ENCODE measurements around the gene CIAO1. TPM values are rescaled to one million over a fixed set of nuclear protein-coding genes. Genes with fewer than 3 reads are reported as not detected.

CIAO1 gene
- total and polyA plus RNA-seq, 2 donors: 38.6 to 51.3 TPM

DNA sequence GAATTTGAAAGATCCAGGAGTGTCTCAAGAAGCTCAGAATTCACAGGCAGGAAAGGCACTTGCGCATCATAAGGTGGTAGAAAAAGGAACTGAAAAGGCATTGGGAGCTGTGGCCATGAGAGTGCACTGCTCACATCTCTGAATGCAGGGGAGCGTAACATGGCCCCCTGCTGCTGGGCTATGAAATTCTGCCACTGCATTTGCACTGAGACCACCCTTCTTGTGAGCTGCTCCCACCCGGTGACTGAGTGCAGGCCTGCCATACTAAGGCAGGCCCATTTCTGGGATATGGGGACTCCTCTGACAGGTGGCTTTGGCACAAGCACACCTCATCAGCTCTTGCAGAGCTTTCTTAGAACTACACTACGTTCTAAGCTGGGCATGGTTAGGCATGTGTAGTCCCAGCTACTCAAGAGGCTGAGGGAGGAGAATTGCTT lies 32.1 kb upstream of the CIAO1 start:
- 94% methylated on average over 4 of the region's 4 CpGs for WGBS
- H3K36me3 ChIP-seq (ENCODE audit: control insufficient read depth in 2 of 2, insufficient read depth in 2 of 2, low read length in 1 of 2): peaks cover 0 to 4% of the 10 kb centered on the region in 2 donors
- H3K4me1 ChIP-seq (ENCODE audit: control insufficient read depth in 2 of 2, insufficient read depth in 2 of 2, low read length in 2 of 2): no peaks in the 10 kb centered on the region
- H3K9me3 ChIP-seq (ENCODE audit: control insufficient read depth in 2 of 2, insufficient read depth in 1 of 2, low read length in 1 of 2): no peaks in the 10 kb centered on the region
- no peak overlapping the region for H3K4me3 ChIP-seq (ENCODE audit: low read length in 2 of 2)
- H3K27me3 ChIP-seq (ENCODE audit: control insufficient read depth in 2 of 2, insufficient read depth in 1 of 2, low read length in 1 of 2): no peaks in the 10 kb centered on the region
- DNase-seq (ENCODE audit: low read depth in 6 of 9, low spot score in 9 of 9): no peak
- H3K27ac ChIP-seq (ENCODE audit: low read depth in 1 of 2, low read length in 1 of 2): no peak overlapping the region

DNA sequence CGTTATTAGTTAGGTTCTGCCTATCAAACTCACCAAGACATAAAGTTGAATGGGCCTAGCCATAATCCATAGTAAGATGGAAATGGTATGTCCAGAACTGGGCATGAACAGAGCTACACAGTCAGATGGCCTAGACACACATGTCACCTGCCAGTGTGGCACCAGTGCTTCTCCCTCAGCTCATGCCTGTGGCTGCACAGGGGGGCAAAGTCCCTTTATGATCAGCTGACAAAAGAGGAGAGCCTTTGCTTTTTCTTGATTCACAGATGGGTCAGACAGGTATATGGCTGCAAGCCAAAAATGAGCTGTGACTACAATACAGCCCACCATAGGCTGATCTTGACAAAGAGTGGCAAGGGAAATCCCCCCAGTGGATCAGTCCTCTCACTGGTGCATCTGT lies 29.1 kb upstream of the CIAO1 start:
- H3K27ac ChIP-seq (ENCODE audit: low read depth in 1 of 2, low read length in 1 of 2): no peak overlapping the region
- no peaks in the 10 kb centered on the region for H3K9me3 ChIP-seq (ENCODE audit: control insufficient read depth in 2 of 2, insufficient read depth in 1 of 2, low read length in 1 of 2)
- WGBS: 97% methylated on average over 1 of the region's 1 CpG
- no peak for DNase-seq (ENCODE audit: low read depth in 6 of 9, low spot score in 9 of 9)
- H3K4me3 ChIP-seq (ENCODE audit: low read length in 2 of 2): no peak overlapping the region
- H3K27me3 ChIP-seq (ENCODE audit: control insufficient read depth in 2 of 2, insufficient read depth in 1 of 2, low read length in 1 of 2): no peaks in the 10 kb centered on the region
- peaks cover 4 to 8% of the 10 kb centered on the region in 2 donors for H3K4me1 ChIP-seq (ENCODE audit: control insufficient read depth in 2 of 2, insufficient read depth in 2 of 2, low read length in 2 of 2)
- peaks cover 0 to 4% of the 10 kb centered on the region in 2 donors for H3K36me3 ChIP-seq (ENCODE audit: control insufficient read depth in 2 of 2, insufficient read depth in 2 of 2, low read length in 1 of 2)

- H3K4me3 ChIP-seq (ENCODE audit: low read length in 2 of 2): no peak overlapping the region
- H3K27ac ChIP-seq (ENCODE audit: low read depth in 1 of 2, low read length in 1 of 2): no peak overlapping the region
- 100% methylated on average over 3 of the region's 3 CpGs for WGBS
- peaks cover 0 to 4% of the 10 kb centered on the region in 2 donors for H3K36me3 ChIP-seq (ENCODE audit: control insufficient read depth in 2 of 2, insufficient read depth in 2 of 2, low read length in 1 of 2)
- H3K4me1 ChIP-seq (ENCODE audit: control insufficient read depth in 2 of 2, insufficient read depth in 2 of 2, low read length in 2 of 2): peaks cover 10 to 18% of the 10 kb centered on the region in 2 donors
- no peaks in the 10 kb centered on the region for H3K9me3 ChIP-seq (ENCODE audit: control insufficient read depth in 2 of 2, insufficient read depth in 1 of 2, low read length in 1 of 2)
- no peak for DNase-seq (ENCODE audit: low read depth in 6 of 9, low spot score in 9 of 9)
- no peaks in the 10 kb centered on the region for H3K27me3 ChIP-seq (ENCODE audit: control insufficient read depth in 2 of 2, insufficient read depth in 1 of 2, low read length in 1 of 2)
These were observed 27.8 kb upstream of the CIAO1 start for GRCh38 chr2:96238266-96238665.

DNA sequence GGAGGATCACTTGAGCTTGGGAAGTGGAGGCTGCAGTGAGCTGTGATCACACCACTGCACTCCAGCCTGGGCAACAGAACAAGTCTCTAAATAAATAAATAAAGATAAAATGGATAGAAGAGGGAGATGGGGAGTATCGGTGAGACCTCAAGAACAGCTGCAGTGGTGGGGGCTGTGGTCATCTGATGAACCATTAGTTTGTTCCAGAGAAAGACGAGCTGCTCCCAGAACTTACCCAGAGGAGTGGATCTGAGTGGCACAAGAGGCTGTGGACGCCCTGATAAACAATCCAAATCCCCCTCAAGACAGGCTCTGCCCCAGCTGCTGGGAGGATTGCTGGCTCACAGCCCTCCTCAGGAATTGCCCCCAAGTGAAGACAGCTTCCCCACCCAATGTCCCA lies 26.9 kb upstream of the CIAO1 start:
- 97% methylated on average over 3 of the region's 3 CpGs for WGBS
- Histone ChIP-seq H3K27me3 (ENCODE audit: control insufficient read depth in 2 of 2, insufficient read depth in 1 of 2, low read length in 1 of 2) (no peaks in the 10 kb centered on the region), H3K27ac (ENCODE audit: low read depth in 1 of 2, low read length in 1 of 2) (no peak overlapping the region), H3K4me3 (ENCODE audit: low read length in 2 of 2) (no peak overlapping the region), H3K36me3 (ENCODE audit: control insufficient read depth in 2 of 2, insufficient read depth in 2 of 2, low read length in 1 of 2) (peaks cover 0 to 4% of the 10 kb centered on the region in 2 donors), H3K4me1 (ENCODE audit: control insufficient read depth in 2 of 2, insufficient read depth in 2 of 2, low read length in 2 of 2) (peaks cover 10 to 18% of the 10 kb centered on the region in 2 donors), H3K9me3 (ENCODE audit: control insufficient read depth in 2 of 2, insufficient read depth in 1 of 2, low read length in 1 of 2) (no peaks in the 10 kb centered on the region)
- no peak for DNase-seq (ENCODE audit: low read depth in 6 of 9, low spot score in 9 of 9)

GRCh38 chr2:96239745-96240264 lies 26.2 kb upstream of the CIAO1 start:
- Histone ChIP-seq H3K27me3 (ENCODE audit: control insufficient read depth in 2 of 2, insufficient read depth in 1 of 2, low read length in 1 of 2) (no peaks in the 10 kb centered on the region), H3K4me1 (ENCODE audit: control insufficient read depth in 2 of 2, insufficient read depth in 2 of 2, low read length in 2 of 2) (peaks cover 10 to 18% of the 10 kb centered on the region in 2 donors), H3K4me3 (ENCODE audit: low read length in 2 of 2) (no peak overlapping the region), H3K36me3 (ENCODE audit: control insufficient read depth in 2 of 2, insufficient read depth in 2 of 2, low read length in 1 of 2) (peaks cover 0 to 4% of the 10 kb centered on the region in 2 donors), H3K9me3 (ENCODE audit: control insufficient read depth in 2 of 2, insufficient read depth in 1 of 2, low read length in 1 of 2) (no peaks in the 10 kb centered on the region), H3K27ac (ENCODE audit: low read depth in 1 of 2, low read length in 1 of 2) (no peak overlapping the region)
- WGBS: 98% methylated on average over 9 of the region's 9 CpGs
- no peak for DNase-seq (ENCODE audit: low read depth in 6 of 9, low spot score in 9 of 9)

GRCh38 chr2:96240341-96241038 lies 25.5 kb upstream of the CIAO1 start:
- H3K36me3 ChIP-seq (ENCODE audit: control insufficient read depth in 2 of 2, insufficient read depth in 2 of 2, low read length in 1 of 2): peaks cover 0 to 4% of the 10 kb centered on the region in 2 donors
- 92% methylated on average over 9 of the region's 9 CpGs for WGBS
- no peak overlapping the region for H3K27ac ChIP-seq (ENCODE audit: low read depth in 1 of 2, low read length in 1 of 2)
- H3K9me3 ChIP-seq (ENCODE audit: control insufficient read depth in 2 of 2, insufficient read depth in 1 of 2, low read length in 1 of 2): no peaks in the 10 kb centered on the region
- no peaks in the 10 kb centered on the region for H3K27me3 ChIP-seq (ENCODE audit: control insufficient read depth in 2 of 2, insufficient read depth in 1 of 2, low read length in 1 of 2)
- no peak overlapping the region for H3K4me3 ChIP-seq (ENCODE audit: low read length in 2 of 2)
- no peak for DNase-seq (ENCODE audit: low read depth in 6 of 9, low spot score in 9 of 9)
- peaks cover 10 to 18% of the 10 kb centered on the region in 2 donors for H3K4me1 ChIP-seq (ENCODE audit: control insufficient read depth in 2 of 2, insufficient read depth in 2 of 2, low read length in 2 of 2)

DNA sequence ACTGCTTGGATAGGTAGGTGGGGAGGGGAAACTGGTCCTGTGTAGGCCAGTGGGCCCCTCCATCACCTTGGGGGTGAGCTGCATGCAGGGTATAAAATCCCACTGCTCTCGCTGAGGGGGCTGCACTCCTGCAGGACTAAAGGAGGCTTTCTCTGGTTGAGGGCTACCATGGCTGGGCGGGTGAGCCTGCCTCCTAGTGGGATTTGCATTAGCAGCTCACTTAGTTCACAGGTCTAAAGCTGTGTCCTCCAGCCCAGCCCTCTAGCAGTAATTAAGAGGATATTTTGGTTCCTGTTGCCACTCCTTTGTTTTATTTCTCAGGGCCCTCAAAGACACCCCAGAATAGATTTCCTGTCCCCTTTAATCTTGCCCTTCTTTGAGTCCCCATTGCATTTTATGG lies 24.8 kb upstream of the CIAO1 start:
- Histone ChIP-seq H3K4me1 (ENCODE audit: control insufficient read depth in 2 of 2, insufficient read depth in 2 of 2, low read length in 2 of 2) (peaks cover 10 to 18% of the 10 kb centered on the region in 2 donors), H3K36me3 (ENCODE audit: control insufficient read depth in 2 of 2, insufficient read depth in 2 of 2, low read length in 1 of 2) (peaks cover 0 to 4% of the 10 kb centered on the region in 2 donors), H3K9me3 (ENCODE audit: control insufficient read depth in 2 of 2, insufficient read depth in 1 of 2, low read length in 1 of 2) (no peaks in the 10 kb centered on the region), H3K27ac (ENCODE audit: low read depth in 1 of 2, low read length in 1 of 2) (peak overlapping the region in 1 of 2 donors; percentile 37), H3K27me3 (ENCODE audit: control insufficient read depth in 2 of 2, insufficient read depth in 1 of 2, low read length in 1 of 2) (no peaks in the 10 kb centered on the region), H3K4me3 (ENCODE audit: low read length in 2 of 2) (no peak overlapping the region)
- DNase-seq (ENCODE audit: low read depth in 6 of 9, low spot score in 9 of 9): no peak
- 99% methylated on average over 2 of the region's 2 CpGs for WGBS

GRCh38 chr2:96241900-96242611 lies 24.0 kb upstream of the CIAO1 start:
- H3K4me1 ChIP-seq (ENCODE audit: control insufficient read depth in 2 of 2, insufficient read depth in 2 of 2, low read length in 2 of 2): peaks cover 10 to 18% of the 10 kb centered on the region in 2 donors
- peaks cover 0 to under 1% of the 10 kb centered on the region in 2 donors for H3K36me3 ChIP-seq (ENCODE audit: control insufficient read depth in 2 of 2, insufficient read depth in 2 of 2, low read length in 1 of 2)
- H3K27me3 ChIP-seq (ENCODE audit: control insufficient read depth in 2 of 2, insufficient read depth in 1 of 2, low read length in 1 of 2): no peaks in the 10 kb centered on the region
- H3K27ac ChIP-seq (ENCODE audit: low read depth in 1 of 2, low read length in 1 of 2): peak overlapping the region; percentile 76 to 80
- WGBS: 70% methylated on average over 5 of the region's 5 CpGs
- H3K9me3 ChIP-seq (ENCODE audit: control insufficient read depth in 2 of 2, insufficient read depth in 1 of 2, low read length in 1 of 2): no peaks in the 10 kb centered on the region
- DNase-seq (ENCODE audit: low read depth in 6 of 9, low spot score in 9 of 9): peak in 4 of 9 donors; percentile 20 to 60 (median 28)
- no peak overlapping the region for H3K4me3 ChIP-seq (ENCODE audit: low read length in 2 of 2)

GRCh38 chr2:96243843-96244242 lies 22.2 kb upstream of the CIAO1 start:
- no peak for DNase-seq (ENCODE audit: low read depth in 6 of 9, low spot score in 9 of 9)
- Histone ChIP-seq H3K4me3 (ENCODE audit: low read length in 2 of 2) (no peak overlapping the region), H3K36me3 (ENCODE audit: control insufficient read depth in 2 of 2, insufficient read depth in 2 of 2, low read length in 1 of 2) (no peaks in the 10 kb centered on the region), H3K27me3 (ENCODE audit: control insufficient read depth in 2 of 2, insufficient read depth in 1 of 2, low read length in 1 of 2) (no peaks in the 10 kb centered on the region), H3K27ac (ENCODE audit: low read depth in 1 of 2, low read length in 1 of 2) (no peak overlapping the region), H3K9me3 (ENCODE audit: control insufficient read depth in 2 of 2, insufficient read depth in 1 of 2, low read length in 1 of 2) (no peaks in the 10 kb centered on the region), H3K4me1 (ENCODE audit: control insufficient read depth in 2 of 2, insufficient read depth in 2 of 2, low read length in 2 of 2) (peaks cover 10 to 18% of the 10 kb centered on the region in 2 donors)
- 85% methylated on average over 5 of the region's 5 CpGs for WGBS
